GM19467 (cell line): ENCODE measurements around the gene MTG2.
A peak's percentile ranks its signal among the peaks of the same experiment; 100 is the strongest.

ENCODE experiments used
- ATAC-seq: cut with Tn5 transposase; IDR thresholded peaks from one replicate; pipeline ENCODE4 v1.9.1; 2021; ENCODE audit warnings: mild to moderate bottlenecking, moderate library complexity; ENCODE audit not compliant: unreplicated experiment

The MTG2 gene, protein sequence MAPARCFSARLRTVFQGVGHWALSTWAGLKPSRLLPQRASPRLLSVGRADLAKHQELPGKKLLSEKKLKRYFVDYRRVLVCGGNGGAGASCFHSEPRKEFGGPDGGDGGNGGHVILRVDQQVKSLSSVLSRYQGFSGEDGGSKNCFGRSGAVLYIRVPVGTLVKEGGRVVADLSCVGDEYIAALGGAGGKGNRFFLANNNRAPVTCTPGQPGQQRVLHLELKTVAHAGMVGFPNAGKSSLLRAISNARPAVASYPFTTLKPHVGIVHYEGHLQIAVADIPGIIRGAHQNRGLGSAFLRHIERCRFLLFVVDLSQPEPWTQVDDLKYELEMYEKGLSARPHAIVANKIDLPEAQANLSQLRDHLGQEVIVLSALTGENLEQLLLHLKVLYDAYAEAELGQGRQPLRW

DNA sequence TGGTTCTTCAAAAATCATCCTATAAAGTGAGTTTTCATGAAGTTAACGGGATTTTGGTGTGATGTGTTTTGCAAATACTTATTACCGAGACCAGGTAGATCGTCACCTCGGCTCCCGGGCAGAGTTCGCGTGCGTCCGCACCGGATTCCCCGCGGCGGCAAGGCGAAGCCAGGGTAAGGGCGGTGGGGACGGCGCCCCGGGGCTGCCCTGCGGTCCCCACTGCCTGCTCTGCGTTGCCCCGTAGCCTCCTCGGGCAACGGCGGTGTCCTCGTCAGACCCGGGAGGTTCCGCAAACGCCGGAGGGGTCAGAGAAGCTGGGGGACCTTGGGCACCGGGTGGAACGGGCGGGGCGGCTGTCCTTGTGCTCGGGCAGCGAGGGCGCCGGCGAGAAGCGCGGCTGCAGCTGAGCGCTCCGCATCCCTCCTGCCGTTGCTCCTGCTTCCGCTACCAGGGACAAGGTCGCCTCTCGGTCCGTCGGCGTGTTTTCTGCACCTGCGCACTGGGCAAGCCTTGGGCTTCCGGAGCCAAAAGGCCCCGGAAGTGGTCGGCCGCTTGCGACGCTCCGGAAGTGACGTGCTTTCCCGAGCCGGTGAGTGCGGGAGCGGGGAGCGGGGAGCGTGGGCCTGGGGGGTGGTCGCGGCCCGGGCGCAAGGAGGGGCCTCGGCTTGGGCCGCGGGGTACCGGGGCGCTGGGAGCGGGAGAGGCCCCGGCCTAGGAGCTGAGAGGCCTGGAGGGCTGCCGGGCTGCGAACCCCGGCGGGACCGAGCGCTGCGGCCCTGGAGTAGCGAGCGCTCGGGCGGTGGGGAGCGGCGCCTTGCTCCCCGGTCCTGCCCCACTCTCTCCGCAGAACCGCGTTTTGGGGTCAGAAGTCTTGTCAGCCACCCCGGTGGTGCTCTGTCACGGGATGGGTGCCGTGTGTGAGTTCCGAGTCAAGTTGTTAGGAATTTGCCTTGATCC is at the start of gene MTG2:
MTG2 (plus strand) TSS at position 560 of the 957 bp plus-strand sequence. CDS start 10,393 bp downstream, outside the sequence.
- peak; percentile 85 for ATAC-seq

DNA sequence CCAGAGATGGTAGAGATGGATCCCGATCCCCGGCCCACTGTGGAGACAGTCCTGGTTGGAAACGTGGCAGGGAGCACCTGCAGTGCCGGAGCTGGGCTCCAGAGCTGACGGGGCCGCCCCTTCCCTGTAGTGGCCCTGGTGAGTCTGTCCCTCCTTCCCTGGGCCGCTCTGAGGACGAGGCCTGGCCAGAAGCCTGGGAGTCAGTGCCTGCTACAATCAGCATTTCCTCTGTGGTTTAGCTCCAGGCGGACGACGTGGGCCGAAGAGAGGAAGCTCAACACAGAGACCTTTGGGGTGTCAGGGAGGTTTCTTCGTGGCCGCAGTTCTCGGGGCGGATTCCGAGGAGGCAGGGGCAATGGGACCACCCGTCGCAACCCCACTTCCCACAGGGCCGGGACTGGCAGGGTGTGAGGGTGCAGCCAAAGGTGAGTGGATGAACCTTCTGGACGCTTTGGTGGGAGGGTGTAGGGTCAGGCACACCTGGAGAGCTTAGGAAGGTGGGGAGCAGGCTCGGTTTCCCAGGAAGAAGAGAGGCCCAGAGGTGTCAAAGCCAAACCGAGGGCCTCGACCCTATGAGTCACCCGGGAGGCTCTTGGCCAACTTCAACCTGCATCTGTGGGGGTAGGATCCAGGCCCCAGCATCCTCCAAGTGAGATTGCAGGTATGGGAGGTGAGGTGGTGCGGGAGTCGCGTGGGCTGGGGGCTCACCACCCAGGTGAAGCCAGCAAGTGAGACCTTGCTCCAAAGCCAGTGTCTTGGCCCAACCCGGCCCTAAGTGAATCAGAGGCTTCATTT is 49.6 kb upstream of the MTG2 start:
- no peak for ATAC-seq

DNA sequence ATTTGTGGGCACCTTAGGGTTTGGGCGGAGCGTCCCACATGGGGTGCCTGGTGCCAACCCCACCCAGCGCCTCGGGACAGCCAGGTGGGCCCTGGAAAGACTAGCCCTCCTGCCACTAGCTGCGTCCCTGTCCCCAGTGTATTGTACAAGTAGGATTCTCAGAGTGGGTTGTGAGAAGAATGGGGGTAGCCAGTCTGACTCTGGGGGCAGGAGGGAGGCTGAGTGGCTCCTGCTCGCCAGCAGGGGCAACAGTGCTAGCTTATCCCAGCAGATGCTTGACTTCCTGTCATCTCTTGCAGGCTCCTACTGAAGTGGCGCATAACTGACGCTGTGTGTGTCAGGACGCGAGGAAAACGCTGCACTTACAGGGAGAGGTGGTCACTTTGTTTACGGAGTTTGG is 49.0 kb upstream of the MTG2 start:
- no peak for ATAC-seq

DNA sequence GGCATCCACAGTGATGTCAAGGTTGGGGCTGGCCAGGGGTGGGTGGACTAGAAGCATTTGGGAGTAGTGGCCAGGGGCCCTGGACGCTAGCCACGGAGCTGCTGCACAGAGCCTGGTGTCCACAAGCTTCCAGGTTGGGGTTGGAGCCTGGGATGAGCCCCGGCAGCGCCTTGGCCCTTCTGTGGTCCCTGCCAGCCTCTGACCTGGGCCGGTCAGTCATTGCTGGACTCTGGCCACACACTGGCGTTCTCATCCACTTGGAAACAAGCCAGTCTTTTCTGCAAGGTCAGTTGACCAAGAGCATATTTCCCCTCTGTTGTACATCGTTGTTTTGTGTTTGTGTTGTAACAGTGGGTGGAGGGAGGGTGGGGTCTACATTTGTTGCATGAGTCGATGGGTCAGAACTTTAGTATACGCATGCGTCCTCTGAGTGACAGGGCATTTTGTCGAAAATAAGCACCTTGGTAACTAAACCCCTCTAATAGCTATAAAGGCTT is 48.0 kb upstream of the MTG2 start:
- ATAC-seq, result no peak

DNA sequence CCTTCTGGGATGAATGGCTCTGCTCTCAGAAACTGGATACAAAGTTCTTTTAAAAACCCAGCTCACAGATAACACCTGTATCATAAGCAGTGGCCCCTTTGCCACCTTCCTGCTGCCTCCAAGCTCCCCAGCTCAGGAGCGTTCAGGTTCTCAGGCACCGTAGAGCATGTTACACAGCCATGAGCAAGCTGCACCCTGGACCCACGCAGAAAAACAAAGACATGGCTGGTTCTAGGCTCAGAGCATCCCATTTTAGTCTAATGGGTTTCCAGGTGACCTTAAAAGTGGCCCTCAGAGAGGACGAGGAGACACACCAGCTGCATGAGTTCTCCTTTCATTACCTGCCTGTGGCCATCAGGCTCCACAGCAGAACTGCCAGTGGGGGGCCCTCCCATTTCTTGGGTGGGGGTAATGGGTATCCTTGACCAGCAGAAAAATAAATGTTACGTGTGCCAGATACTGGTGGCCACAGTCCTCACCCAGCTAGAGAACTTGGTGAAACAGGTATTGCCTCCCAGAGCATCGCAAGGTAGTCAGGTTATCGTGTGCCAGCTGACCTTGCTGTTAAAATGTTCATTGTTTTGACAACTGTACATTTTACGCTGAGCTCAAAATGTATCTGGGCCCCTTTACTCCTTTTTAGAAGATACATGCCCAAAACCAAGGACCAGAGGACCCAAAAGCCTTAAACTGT is 47.1 kb upstream of the MTG2 start:
- ATAC-seq, result no peak

DNA sequence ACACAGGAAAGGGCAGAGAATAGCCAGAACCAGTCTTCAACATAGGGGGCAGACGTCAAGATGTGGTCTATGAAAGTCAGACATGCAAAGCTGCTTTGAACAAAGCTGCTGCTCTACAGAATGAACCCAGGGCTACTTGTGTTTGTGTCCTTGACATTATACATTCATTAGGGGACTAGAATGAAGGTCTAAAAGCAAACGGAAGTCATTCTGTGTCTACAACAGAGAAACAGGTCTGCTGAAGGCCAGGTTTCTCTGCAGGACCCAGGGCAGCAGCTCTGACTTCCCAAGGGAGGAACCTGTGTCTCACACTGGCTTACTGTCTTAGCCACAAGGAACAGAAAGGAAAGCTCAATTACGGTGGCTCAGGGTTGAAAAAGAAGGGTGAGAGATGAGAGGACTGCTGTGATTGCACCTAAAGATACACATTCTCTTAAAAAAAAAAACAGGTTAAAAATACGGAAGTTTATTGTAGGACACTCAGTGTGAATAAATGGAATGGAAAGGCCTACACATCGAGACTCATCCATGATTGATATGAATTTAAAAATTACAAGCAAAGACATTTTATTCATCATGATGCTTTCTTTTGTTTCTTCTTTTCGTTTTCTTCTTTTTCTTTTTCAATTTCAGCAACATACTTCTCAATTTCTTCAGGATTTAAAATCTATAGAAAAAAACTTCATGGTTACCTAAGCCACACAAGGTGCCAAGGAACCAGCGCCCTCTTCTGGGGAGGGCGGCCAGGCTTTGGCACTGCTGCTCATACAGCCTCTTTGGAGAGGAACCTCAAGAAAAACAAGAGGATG is 46.3 kb upstream of the MTG2 start:
- ATAC-seq, result no peak

DNA sequence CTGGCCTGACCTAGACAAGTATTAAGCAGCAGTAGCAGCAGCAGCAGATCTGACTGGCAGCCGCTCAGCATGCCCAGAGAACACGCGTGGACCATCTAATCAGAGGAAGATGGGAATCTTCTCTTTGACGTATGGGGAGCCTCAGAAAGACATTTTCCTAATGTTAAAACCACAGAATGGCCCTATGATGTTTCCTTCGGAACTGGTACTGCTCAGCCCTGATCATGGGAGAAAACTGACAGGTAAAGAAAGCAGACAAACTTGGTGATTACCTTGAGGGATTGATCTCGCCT is 45.8 kb upstream of the MTG2 start:
- no peak for ATAC-seq

DNA sequence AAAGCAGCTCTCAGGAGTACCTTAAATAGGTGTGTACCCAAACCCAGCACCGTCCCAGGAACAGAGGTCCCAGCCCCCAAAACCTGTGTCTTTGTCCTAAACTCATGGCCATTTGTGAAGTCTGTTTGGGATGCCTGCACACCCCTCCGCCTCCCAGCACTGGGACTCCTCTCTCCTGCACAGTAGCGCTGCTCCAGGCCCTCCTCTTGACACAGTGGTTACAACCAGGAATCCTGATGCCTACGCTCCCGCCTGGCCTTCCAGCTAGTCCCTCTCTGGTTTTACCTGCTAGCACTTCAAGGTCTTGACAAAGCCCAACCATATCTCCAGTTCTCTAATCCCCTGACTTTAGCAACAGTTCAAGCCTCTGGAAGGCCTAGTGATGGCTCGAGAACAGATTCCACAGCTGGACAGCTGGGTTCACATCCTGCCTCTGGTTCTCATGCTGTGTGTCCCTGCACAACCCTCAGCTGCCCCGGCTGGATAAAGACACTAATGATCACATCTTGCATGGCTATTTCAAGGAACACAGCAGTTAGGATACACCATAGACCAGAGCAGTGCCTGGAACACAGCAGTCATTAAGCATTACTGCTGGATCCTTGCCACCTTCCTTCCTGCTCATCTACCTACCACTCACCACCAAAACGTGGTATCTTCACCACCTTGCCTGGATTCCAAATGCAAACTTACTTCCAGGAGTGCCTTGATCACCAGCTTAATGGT is 45.2 kb upstream of the MTG2 start:
- ATAC-seq, result no peak

DNA sequence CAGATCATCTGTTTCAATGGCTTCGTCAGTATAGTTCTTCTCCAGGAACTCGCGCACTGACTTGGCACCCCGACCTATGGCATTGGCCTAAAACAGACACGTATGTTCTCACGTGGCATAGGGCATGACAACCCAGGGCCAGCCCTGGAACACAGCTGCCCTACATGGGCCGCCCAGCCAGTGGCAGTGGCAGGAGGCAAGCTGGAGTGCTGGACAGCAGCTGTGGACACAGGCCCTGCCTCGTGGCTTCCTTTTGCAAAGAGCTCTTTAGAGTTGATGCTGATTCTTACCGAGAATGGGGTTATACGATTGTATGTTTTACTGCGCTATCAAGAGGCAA is 44.7 kb upstream of the MTG2 start:
- ATAC-seq, result no peak

DNA sequence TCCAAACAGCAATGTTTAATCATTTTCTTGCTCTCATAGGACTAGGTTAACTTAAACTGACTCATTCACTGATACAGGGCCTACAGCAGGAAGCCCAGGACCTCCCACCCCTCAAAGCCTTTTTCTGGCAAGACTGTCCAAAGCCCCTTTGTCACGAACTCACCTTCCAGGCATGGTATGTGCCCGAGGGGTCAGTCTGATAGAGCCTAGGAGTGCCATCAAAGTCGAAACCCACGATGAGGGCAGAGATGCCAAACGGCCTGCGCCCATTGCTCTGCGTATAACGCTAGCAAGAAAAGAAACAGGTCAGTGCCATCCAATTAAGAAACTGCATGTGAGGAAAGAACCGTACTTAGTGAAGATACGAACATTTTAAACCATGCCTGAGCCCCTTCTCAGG is 43.9 kb upstream of the MTG2 start:
- no peak for ATAC-seq

DNA sequence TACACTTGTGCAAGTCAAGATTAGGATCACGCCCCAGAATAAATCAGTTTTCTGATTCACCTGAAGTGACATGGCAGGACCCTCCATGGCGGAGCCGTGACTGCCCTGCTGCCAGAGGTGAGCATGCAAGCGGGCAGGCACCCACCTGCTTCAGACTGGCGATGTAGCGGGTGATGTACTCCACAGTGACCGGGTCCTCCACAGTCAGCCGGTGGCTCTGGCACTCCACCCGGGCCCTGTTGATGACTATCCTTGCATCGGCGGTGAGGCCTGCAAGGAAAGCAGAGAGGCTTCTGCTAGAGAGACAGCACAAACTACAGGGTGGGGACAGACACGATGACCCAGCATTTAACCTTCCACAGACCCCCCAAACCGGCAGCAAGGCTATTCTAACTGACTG is 43.2 kb upstream of the MTG2 start:
- no peak for ATAC-seq

DNA sequence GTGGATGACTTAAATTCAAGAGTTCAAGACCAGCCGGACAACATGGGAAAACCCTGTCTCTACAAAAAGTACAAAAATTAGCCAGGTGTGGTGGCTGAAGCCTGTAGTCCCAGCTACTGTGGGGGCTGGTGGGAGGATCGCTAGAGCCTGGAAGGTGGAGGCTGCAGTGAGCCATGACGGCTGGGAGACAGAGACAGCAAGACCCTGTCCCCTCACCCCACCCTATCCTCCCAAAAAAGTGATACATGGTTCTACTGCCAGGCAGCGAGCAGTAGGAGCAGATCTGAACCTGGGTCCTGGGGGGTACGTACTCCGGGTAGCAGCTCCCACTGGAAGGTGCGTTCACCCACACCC is 41.8 kb upstream of the MTG2 start:
- no peak for ATAC-seq

DNA sequence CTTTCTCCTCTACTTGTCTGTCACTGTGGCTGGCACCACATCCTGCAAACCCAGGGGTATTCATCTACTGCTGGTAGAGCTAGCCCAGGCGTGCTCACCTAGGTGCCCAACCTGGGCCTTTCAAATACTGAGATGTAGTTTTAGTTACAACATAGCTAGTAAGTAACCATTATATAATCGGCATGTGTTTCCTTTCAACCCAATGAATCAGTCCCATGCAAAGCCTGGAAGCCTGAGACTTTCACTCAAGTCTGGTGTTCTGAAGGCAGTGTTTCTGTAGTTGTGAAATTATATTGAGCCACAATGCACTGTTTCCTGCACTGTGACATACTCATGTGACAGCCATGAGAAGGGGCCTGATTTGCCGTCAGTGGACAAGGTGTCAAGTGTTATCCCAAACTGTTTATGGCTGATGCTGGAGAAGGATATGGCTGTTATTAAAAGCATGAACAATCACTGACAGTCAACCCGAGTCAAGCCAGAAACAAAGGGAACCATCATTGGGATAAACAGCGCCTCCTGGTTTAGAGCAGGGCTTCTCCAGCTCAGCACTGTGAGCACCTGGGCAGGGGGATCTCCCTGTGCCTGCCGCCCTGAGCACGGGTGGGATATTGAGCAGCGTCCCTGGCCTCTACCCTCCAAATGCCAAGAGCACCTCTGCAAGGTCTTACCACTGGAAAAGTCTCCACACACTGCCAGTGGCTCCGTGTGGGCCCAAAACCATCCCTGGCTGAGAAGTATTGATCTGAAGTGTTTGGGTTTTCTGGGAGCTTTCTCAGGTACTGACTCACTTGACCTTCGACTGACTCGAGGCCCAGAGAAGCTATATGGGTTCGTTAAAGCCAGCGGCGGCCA is 41.2 kb upstream of the MTG2 start:
- no peak for ATAC-seq

DNA sequence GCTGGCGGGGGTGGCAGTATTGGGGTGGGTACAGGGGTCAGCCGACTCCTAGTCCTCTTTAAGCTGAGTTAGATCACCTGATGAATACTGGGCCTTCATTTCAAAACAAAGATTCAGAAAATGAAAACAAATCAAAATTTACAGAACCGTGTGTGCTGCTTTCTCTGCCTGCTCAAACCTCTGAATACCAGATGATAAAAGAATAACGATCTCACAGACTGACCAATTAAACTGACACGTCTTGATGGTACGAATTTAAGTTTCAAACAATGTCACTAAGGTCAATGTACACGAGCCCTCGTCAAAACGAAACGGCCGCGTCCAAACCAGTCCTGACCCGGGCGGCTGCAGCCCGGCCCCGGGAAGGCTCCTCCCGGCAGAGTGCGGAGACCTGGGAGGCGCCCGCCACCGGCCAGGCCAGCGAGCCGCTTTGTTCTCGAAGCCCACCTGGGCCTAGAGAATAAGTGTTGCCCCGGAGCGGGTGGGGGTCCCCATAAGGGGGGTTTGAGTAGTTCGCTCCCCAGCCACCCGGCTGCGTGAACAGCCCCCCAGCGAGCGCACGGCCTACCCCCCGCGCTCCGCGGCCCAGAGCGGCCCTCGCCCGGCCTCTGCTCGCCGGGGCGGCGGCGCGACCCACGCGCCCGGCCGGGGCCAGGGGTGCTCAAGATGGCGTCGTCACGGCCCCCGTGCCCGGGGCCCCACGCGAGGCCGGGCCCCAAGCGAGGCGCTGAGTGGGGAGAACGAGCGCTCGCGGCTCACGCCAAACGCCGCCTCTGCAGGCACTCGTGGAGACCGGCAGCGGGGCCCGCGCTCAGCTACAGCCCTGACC is 40.4 kb upstream of the MTG2 start:
- ATAC-seq, result peak; percentile 14

DNA sequence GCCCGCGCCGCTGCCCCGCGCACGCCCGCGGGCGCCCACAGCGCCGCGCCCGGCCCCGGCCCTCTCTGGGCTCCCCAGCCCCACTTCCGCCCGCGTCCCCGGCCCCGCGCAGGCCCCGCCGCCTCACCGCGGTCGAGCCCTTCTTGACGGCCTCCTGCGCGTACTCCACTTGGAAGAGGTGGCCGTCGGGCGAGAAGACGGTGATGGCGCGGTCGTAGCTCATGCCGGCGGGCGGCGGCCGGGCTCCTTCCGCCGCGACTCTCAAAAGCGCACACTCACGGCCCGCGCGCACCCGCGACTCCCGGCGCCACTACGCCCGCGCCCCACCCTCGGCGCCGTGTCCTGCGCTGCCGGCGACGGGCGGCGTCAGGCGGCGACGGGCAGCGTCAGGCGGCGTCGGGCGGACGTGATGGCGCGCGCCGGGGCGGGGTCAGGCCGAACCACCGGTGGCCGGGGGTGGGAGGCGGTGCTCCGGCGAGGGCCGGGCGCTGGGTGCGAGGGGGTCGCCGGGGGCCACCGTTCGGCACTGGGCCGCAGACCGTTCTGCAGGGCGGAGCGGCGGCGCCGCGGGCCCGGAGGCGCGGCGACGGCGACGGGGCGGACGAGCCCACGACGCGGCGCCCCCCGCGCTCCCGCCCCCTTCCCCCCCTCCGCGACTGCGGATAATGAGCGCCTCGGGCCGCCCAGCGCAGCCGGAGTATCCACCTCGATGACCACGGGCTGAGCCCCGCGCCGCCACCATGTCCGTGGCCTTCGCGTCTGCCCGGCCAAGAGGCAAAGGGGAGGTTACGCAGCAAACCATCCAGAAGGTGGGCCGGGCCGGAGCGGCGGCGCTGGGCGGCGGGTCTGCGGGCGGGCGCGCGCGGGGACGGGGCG is 39.5 kb upstream of the MTG2 start, which contains the start of the genes PSMA7 and SS18L1:
PSMA7 (minus strand) TSS at position 314 of the 876 bp plus-strand sequence; CDS start at position 223, 91 bp downstream.
SS18L1 (plus strand) TSS at position 689 of the 876 bp plus-strand sequence; CDS start at position 741, 52 bp downstream.
- peak; percentile 69 for ATAC-seq
